GF-D8 (cell line): ENCODE data around the gene PRDM15.

Experiments used
- DNase-seq: peaks from one replicate; lab custom pipeline; 2025; lab: John Stamatoyannopoulos, UW

Gene PRDM15

DNA sequence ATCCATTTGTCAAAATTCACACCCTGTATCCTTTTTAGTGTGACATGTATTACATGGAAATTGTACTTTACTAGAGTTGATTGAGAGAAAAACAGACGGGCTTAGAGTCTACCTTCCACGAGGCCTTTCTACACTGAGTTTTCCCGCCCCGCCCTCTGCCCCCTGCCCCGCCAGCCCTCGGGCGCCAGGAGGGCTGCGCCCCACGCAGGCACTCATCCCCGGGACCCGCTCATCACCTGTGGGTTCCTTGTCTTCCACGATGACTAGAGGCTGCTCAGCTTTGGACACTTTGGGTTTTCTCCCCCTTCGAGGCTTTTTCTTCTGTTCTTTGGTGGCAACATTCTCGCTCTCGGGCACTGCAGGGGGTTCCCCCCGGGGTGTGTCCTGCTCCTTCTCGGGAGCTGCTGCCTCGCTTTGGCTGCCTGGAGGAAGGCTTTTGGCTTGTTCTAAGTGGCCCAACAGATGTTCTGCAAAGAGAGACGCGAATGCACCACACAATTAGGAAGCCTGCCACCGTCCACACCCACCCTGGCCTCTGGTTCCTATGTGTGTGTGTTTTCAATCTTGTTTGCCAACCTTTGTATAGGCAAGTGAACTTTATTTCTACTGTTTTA is 39.6 kb downstream of the PRDM15 start:
- no peak for DNase-seq

DNA sequence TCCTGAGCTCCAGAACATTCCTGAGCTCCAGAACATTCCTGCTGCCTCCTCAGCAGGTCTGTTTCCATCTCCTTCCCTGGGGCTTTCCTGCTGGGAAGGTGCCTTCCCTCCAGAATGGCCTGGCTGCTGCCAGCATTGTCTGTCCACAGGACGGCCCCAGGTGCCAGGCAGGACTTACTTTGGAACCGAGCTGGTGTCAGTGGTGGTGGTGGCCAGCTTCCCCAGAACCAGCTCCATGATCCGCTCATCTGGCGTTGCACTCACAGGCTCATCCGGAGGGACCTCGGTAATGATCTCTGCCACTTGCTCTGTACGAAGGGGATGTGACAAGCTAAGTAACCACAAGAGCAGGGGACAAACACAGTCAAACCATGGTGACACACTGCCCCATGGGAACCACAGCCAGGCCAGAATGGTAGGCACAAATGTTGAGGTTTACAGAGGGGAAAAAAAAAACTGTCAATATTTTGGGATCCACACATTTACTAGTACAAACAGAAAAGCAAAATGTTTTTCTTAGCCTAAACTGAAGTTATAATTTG is 41.3 kb downstream of the PRDM15 start:
- no peak for DNase-seq

- DNase-seq = no peak
Observed at GRCh38 chr21:41836166-41837015, 42.8 kb downstream of the PRDM15 start.

DNA sequence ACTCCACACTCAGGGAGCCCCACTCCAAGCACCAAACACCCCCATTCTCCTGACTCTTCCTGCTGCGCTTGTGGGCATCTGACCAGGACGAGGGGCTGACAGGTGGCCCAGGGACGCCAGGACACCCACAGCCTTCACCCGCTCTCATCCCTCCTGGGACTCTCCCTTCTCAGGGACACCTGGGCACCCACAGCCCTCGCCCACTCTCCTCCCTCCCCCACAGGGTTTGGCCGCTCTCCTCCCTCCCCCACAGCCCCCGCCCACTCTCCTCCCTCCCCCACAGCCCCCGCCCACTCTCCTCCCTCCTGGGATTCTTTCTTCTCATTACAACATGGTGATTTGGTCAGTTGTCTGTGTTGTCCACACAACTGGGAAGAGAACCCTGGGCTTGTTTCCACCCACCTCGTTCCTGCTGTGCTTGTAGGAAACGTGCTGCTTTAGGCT is 43.4 kb downstream of the PRDM15 start:
- DNase-seq = no peak

GRCh38 chr21:41834926-41835663 is 44.0 kb downstream of the PRDM15 start:
- DNase-seq = no peak

GRCh38 chr21:41834252-41834925 is 44.8 kb downstream of the PRDM15 start:
- DNase-seq = no peak

DNA sequence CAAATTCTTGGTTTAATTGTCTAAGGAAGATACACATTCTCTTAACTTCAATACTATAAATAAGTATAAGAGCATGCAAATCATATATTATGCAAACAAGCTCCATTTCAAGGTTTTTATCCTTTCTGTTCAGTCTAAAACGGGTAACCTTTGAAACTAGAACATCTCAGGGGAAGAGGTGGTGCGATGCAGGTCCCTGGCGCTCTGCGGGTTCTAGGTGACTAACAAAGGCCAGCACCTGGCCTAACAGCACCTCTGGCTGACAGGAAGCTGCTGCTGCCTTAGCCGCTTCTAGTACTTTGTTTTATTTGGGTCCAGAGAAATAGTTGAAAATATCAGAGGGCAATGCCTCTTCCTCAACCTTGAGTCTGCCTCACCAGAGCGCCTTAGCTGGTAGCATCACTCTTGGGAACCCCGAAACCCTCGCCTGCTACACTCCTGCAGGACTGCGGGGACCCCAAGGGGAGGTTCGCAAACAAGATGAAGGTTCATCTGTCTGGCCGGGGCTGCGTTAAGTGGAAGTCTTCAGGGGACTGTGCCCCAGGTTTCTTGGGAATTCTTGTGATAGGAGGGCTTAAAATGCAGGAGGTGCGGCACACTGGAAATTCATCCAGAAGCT is 45.5 kb downstream of the PRDM15 start:
- no peak for DNase-seq

GRCh38 chr21:41832596-41833496 is 46.3 kb downstream of the PRDM15 start:
- DNase-seq = no peak

DNA sequence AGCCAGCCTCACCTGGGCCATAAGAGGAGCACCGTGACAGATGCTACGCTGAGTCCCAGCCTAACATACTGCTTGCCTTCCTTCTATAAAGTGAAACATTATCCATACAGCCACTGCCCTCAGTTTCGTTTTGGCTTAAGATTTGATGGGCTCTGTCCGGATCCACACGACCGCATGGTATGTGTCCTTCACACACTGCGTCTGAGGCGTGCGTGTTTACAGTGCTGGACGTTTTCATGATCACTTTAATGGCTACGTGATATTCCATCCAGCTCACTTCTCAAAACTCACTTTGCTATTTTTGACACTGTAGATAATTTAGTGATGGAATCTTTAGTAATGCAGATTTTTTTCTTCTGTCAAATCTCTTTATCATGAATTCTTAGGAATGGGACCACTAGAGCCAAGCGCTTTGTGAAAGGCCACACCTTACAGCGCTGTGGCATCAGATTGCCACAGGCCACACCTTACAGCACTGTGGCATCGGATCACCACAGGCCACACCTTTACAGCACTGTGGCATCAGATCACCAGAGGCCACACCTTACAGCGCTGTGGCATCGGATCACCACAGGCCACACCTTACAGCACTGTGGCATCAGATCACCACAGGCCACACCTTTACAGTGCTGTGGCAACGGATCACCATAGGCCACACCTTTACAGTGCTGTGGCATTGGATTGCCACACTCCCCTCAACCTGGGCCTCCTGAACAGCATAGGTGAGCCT is 47.1 kb downstream of the PRDM15 start:
- no peak for DNase-seq

DNA sequence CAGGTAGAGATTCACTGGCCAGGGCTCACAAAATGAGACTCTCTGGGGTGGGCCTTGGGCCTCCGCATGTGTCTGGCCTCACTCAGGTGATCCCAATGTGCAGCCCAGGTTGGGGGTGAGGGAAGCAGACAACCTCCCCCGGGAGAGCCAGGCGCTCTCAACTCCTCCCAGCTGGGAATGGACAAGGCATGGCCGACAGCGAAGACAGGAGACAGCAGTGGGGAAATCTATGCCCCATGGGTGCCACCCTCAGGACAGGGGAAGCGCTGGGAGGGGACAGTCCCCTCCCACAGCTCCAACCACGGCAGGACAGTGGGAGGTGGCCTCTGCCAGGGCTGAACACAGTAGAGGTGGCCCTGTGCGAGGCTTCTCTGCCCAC is 47.7 kb downstream of the PRDM15 start:
- no peak for DNase-seq

GRCh38 chr21:41830764-41831452 is 48.2 kb downstream of the PRDM15 start:
- DNase-seq = no peak

- DNase-seq = no peak
Observed at GRCh38 chr21:41830145-41830707, 48.9 kb downstream of the PRDM15 start.

DNA sequence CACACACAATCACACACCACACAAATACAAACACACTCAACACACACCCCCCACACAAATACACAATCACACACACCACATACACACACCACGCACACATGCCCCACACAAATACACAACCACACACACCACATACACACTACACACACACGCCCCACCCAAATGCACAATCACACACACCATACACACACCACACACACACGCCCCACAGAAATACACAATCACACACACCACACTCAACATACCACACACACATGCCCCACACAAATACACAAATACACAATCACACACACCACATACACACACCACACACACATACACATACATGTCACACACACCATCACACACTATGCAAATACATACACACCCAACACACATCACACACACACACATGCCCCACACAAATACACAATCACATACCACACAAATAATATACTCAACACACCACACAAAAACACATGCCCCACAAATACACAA is 50.2 kb downstream of the PRDM15 start:
- no peak for DNase-seq

DNA sequence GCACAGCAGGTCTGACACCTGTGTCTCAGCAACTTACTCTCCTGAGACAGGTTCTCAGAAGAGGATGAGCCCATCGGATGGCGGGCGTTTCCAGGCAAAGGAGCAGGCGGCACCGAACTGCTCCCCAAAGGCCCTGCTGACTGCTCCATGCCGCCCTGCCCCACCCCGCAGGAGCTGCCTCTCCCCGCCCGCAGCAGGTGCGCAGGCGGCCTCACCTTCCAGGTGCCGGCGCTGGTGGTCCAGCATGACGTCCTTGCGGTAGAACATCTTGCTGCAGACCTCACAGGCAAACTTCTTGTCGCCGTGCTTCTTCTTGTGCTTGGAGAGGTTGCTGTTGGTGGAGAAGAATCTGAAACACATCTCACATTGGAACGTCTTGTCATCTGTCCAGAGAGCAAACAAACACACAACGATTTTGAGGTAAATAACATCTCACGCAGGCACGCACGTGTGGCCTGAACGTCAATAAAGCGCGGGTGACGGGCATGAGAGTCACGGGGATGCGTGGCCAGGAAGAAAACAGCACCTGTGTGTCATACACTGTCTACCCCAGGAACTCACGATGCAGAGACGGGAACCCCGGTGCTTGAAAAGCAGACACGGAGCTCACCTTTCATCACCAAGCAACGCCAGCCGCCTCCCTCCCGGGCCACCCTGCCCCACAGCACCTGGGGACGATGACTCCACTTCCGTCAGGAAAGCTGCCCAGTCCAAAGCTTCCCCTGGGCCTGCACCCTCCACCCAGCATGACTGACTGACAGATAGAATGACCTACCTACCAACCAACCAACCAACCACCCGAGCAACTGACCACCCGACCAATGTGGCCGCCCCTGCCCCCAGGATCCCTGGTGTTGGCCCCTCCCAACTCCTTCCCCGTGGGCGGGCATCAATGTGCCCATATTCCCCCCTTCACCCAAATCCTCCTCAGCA is 50.9 kb downstream of the PRDM15 start:
- DNase-seq = no peak

DNA sequence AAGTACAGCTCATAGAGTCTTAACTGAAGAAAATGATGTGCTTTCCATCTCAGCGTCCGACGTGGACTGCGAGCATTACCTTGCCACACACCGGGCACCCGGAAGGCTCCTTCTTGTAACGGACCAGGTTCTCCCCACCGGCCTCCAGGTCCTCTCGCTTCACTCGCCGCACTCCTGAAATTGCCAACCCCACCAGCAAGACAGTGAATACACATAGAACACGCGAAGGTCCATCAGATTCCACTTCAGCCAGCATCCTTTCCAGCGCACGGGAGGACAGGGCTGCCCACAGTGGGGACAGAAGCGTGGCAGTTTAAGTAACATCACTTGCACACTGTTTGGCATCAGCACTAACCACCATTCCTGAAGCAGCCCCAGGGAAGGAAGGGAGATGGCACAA is 53.3 kb downstream of the PRDM15 start:
- no peak for DNase-seq

DNA sequence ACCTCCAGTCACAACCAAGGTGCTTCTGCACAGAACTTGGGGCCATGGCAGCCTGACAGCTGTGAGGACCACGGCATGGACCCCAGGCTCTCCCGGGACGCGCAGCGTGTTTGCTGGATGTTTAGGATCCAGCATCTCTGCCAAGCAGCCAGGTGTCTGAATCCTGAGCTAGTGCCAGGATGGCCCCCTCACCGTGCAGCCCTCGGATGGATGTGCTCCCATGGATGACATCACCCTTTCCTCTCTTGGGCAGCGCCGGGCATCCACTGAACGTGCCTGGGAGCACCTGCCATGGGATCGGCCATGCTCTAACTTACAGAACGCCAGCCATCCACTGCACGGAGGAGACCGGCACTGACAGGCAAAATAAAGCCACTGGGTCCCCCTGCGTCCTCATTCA is 53.9 kb downstream of the PRDM15 start:
- DNase-seq = no peak

DNA sequence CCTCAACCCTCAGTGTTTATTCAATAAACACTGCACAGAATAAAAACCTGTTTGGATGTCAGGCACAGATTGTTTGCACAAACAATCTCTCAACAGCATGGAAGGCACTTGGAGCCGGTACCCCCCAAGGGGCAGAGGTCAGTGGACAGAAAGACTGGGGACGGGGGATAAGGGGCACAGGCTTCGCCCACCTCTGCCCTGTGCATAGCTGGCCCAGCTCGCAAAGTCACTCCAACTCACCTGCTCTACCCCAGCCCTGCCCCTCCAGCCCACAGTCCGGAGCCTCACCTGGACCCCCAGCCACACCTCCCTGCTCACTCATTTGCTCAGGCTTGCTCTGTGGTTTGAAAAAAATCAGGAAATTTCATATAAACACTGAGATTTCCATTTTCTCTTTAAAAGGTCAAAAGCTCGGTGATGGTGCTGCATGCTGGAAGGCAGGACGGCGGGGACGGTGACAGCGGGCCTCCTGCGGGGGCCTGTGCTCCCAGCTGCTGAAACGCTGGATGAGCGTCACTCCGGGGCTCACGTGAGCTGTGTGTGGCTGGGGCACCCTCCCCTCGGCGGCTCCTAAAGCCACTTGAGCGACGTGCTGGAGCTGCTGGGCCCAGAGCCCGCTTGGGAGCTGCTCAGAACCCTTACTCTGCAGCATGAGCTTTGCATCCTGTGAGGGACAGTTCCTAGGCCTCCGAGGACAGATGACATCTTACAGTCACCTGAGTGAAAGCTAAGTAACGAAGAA is 54.5 kb downstream of the PRDM15 start:
- DNase-seq = no peak
